ENCODE measurements around the gene FOXL3. TPM values are rescaled to one million over a fixed set of nuclear protein-coding genes. Genes with fewer than 3 reads are reported as not detected.

Gene FOXL3
- total RNA-seq, 1 experiment from 2014 or later: not detected

- DNase-seq (ENCODE audit: low read depth): no peak
These were observed 48.5 kb downstream of the FOXL3 start for GRCh38 chr7:338295-339061.

- no peak for DNase-seq (ENCODE audit: low read depth)
These were observed 49.0 kb downstream of the FOXL3 start for GRCh38 chr7:339062-339342.

- DNase-seq (ENCODE audit: low read depth): no peak
These were observed 49.7 kb downstream of the FOXL3 start for GRCh38 chr7:339696-340095.

- no peak for DNase-seq (ENCODE audit: low read depth)
These were observed 50.4 kb downstream of the FOXL3 start for GRCh38 chr7:340200-340937.

Other genes with a start within 250 kb of the FOXL3 start
- 48.8 and 48.9 TPM in 2 replicates for gene FAM20C, start 97.6 kb upstream of the FOXL3 start, total RNA-seq (2014; rRNA removed; shearing (Covaris generic))
- gene PDGFA, start 229.7 kb downstream of the FOXL3 start, total RNA-seq (2014; rRNA removed; shearing (Covaris generic)): 23.1 and 34.1 TPM in 2 replicates